GM18951 (cell line): ENCODE data around the gene SUSD2.

Experiments used
- POLR2A ChIP-seq: IDR thresholded peaks from 4 replicates; pipeline ENCODE4 v1.6.1; 2011; ENCODE audit warnings: mild to moderate bottlenecking; ENCODE audit not compliant: insufficient read length, insufficient read depth; ENCODE audit errors: extremely low read depth
- in situ Hi-C: fragments of 300-500 bp; cut with MboI; formaldehyde crosslinking; loops from one replicate; pipeline ENCODE4 v1.12.0; 2022; ENCODE audit warnings: low sequenced_read_pairs, mixed read lengths, inconsistent platforms; ENCODE audit not compliant: unreplicated experiment

The SUSD2 gene

DNA sequence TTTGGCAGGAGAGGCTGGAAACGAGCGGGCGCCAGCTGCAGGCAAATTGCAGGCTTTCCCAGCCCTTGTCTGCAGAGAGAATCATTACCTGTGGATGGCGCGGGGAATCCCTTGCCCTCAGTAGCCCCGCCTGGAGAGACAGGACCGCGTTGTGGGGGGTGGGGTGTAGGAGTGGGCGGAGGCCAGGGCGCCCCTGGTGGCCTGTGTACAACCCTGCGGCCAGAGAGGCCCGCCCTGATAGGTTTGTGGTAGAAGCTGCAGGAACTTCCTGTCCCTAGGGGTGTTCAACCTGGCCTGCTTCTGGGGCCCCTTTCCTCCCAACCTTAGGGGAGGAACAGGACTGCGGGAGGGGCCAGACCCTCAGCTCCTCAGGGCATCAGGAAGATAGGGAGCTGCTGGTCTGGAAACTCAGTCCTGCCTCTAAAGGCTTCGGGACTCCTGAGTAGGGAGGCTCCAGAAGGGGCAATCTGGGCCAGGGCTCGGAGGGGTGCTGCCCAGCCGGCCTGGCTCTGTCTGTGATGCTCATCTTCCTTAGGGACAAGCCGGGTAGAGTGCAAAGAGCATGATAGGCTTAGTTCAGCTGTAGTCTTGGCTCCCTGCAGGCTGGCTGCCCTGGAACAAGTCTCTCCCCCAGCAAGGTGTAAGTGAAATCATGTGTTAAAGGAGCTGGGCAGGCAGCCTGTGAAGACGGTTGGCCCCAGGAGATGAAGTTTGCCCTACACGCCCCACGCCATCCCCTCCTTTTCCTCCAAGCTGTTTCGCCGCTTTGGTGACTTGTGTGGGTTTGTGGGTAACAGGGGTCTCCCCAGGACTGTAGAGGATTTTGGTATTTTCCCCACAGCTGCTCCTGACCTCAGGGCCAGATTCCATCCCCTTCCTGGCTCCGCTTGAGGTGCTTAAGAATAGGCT is 24.1 kb upstream of the SUSD2 start:
- TF ChIP-seq POLR2A, result peak; percentile 68
- in situ Hi-C loops, result no loop called here

DNA sequence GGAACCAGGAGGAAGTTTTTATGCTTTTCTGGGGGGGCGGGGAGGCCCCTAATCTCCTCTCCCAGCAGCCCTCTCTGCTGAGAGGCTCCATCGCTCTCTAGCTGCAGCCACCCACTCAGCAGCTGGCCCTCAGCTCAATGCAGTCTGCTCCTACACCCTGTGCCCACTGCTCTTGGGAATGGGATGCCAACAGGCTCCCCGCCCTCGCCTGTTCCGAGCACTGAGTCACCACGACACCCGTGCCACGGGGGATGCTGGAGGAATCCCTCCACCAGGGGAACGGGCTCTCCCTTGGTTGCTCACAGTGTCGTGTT is 23.5 kb upstream of the SUSD2 start:
- no peak for TF ChIP-seq POLR2A
- in situ Hi-C loops, result no loop called here

DNA sequence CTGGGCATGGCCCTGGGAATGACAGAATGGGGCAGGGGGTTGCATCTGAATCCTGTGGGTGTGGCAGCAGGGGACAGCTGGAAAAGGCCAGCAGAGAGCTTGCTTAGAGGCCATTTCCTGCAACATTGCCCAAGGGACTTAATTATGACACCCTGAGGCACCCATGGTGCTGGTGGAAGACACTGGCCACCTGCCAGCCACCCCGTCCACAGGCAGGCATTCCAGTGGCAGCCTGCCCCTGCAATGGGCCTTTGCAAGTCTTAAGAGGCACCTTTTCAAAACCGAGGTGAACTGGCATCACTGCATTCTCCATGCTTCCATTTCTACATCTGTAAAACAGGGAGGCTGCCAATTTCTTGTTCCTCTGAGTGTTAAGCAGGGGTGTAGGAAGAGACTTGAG is 21.6 kb upstream of the SUSD2 start:
- in situ Hi-C loops, result no loop called here
- no peak for TF ChIP-seq POLR2A

DNA sequence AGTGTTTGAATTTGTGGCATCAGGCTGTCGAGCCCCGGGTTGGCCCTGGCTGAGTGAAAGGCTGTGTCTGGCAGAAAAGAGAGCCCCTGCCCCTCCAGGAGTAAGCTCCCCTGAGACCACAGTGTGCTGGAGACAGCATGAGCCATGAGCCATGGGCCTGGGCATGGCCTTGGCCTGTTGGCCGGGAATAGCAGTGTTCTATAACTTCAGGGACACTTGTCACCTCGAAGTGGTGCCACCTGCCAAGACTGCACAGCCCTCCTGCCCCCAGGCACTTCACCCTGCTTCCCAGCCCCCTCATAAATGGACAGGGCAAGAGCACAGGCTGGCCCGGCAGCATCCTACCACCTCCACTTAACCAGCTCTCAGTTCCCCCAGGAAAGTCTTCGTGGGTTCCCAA is 20.7 kb upstream of the SUSD2 start:
- in situ Hi-C loops, result no loop called here

DNA sequence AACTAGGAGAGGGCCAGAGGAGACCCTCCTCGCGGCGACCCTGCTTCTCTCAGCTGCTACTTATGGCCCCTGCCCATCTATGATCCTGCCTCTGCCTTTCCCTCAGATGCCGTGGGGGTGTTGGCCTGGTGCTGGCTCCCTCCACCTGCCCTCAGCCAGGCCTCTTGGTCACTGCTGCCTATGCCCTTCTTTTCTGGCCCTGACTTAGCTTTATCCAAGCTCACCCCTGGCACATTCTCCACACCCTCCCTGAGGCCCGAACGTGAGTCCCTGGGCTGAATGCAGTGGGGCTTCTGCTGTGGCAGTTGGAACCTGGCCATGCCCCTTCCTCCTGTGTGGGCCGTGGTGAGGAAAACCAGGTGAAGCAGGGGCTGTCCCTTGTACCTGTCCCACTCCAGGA is 19.8 kb upstream of the SUSD2 start:
- in situ Hi-C loops, result no loop called here
- TF ChIP-seq POLR2A, result no peak

More for the DNA sequence above, 20.7 kb upstream of the SUSD2 start:
- TF ChIP-seq POLR2A, result no peak

DNA sequence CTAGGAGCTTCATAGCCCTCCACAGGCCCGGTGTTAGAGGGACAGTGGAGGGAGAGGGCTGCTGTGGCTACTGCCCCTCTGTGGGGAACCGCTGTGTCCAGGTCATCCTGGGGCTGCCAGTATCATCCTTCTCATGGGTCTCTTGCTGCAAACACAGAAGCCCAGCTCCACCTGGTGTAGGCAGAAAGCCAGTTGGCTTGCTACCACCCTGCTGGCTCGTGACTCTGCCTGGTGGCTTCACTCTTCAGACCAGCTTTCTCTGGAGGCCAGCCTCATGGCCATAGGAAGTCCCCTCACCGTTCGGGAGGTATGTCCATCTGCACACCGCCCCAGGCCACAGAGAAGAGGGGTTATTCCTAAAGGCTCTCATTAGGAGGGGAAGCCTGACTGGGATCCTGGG is 19.4 kb upstream of the SUSD2 start:
- in situ Hi-C loops, result no loop called here
- TF ChIP-seq POLR2A, result no peak

DNA sequence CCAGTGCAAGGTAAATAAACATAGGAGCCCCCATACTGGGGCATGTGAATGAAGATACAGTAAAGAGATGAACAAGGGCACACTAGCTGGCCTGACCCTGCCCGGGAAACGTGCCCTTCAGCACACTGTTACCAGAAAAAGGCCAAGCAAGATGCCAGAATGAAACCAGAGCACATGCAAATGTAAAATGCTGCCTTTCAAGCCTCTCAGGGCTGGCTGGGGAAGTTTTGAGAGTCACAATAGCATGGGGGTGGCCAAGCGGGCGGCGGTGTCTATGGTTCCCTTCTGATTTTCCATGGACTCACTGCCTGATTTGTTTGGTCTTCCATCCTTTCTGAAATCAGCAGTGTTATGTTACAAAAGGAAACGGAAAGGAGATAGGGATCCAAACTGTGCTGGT is 18.9 kb upstream of the SUSD2 start:
- TF ChIP-seq POLR2A, result no peak
- in situ Hi-C loops, result no loop called here

DNA sequence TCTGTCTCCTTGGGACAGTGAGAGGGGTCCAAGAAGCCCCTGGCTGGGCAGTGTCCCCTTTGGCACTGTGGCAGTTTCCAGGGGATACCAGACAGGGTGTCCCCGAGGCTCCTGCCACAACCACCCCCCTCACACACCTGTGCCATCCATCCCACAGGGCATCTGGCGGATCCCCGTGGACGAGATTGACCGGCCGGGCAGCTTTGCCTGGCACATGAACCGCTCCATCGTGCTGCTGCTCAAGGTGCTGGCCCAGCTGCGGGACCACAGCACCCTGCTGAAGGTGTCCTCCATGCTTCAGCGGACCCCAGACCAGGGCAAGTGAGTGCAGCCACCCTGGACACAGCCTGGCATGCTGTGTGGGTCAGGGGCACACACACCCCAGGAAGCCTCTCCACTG is 17.0 kb upstream of the SUSD2 start:
- in situ Hi-C loops, result no loop called here

DNA sequence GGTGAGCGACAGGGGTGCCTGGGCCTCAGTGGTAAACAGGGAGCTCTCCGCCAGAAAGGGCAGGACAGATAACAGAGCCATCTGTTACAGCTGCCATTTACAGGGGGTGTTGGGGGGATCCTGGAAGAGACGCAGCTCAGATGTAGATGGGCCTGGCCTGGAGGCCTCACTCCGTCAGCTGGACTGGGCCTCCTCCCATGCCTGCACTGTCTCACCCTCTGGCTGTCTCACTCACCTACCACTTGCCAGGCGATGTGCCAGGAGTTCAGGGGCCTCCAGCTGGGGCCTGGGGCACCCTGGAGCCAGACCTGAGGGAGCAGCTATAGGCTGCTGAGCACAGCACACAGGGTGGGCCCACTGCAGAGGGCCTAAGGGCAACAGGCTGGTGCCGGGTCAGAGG is 16.3 kb upstream of the SUSD2 start:
- no peak for TF ChIP-seq POLR2A
- in situ Hi-C loops, result no loop called here

More for the DNA sequence above, 17.0 kb upstream of the SUSD2 start:
- TF ChIP-seq POLR2A, result no peak

DNA sequence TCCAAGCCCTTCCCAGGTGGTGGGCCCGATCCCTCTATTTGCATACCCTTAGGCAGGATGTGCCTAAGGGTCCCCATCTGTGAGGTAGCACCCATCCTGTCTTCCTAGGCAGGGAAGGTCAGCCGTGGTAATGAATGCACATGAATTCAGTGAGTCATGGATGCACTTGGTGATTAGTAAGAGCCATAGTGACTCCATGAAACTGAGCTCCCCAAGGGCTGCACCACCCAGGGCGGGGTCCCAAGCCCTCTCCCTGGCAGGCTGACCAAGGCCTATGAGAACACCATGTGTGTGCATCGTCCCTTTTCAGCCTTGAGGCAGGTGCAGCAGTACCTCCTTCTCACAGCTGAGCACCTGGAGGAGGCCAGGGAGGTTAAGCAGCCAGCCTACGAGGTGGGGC is 15.6 kb upstream of the SUSD2 start:
- no peak for TF ChIP-seq POLR2A
- in situ Hi-C loops, result no loop called here

DNA sequence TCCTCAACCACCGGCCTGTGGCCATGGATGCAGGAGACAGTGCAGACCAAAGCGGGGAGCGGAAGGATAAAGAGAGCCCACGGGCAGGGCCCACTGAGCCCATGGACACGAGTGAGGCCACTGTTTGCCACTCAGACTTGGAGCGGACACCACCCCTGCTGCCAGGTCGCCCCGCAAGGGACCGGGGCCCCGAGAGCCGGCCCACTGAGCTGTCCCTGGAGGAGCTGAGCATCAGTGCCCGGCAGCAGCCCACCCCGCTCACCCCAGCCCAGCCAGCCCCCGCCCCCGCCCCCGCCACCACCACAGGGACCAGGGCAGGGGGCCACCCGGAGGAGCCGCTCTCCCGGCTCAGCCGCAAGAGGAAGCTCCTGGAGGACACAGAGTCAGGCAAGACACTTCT is 14.5 kb upstream of the SUSD2 start:
- no peak for TF ChIP-seq POLR2A
- in situ Hi-C loops, result no loop called here

DNA sequence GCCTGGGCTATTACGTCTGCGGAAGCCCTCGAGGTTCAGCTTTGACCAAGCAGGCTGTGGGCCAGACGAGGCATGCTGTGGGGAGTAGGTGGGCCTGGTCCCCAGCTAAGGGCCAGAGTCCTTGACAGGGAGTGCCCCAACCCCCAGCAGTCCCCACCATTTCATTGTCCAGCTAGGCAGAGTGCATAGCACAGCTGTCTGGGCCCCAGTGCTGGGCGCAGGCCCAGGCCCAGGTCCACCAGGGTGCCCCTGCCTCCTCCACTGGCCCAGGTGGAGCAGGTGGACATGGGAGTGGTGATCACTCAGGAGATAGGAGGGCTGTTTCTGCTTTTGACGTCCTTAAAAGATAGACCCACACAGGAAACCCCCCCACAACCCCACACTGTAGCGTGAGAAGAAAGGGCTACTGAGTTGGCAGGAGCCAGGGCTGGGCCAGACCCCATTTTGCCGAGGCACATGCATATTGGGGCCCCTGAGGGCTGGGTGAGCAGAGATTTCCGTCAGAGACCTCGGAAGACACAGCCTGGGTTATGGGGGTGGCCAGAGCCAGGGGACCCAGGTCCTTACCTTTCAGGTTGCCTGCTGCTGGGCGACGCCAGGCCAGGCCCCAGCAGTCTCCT is 11.7 kb upstream of the SUSD2 start:
- in situ Hi-C loops, result no loop called here
- TF ChIP-seq POLR2A, result no peak

DNA sequence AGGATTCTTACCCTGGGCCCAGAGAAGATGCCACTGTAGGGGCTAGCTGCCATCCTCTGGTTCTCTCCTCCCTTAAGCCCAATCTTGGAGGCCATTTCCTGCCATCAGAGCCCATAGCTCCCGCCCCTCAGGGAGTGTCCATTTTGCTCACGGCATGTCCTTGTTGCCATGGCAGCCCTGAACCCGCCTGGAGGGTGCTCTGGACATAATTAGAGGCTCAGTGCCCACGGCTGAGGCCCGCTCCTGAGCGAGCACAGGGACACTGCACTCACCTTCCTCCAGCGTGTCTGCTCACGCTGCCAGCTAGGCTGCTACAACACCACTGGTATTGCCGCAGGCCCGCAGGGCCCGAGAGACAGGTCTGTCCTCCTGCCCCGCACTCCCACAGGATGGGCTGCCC is 11.1 kb upstream of the SUSD2 start:
- TF ChIP-seq POLR2A, result no peak
- in situ Hi-C loops, result no loop called here

DNA sequence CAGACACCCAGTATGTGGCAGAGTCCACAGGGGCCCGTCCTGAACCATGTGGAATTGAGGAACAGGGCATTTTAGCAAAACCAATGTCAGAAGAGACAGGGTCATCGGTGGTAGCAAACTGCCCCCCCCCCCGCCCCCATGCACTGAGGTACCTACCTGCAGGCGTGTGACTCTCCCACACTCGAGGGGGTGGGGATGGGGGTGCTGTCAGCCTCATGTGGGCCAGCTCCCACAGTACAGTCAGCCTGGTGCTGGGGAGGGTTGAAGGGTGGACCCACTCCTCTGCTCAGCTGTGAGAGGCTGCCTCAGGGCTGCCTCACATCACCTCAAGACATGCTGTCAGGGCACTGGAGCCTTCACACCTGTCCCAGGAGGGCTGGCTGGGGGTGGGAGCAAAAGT is 10.7 kb upstream of the SUSD2 start:
- no peak for TF ChIP-seq POLR2A
- in situ Hi-C loops, result no loop called here
